H1 (cell line): ENCODE results near the gene FBXL15. TPM values are rescaled to one million over a fixed set of nuclear protein-coding genes. Genes with fewer than 3 reads are reported as not detected.

Source experiments
- CTCF ChIA-PET: fragments of 300-600 bp; sonication (Branson Sonifier 250); formaldehyde crosslinking; loops from one replicate; lab custom pipeline; 2021; ENCODE audit not compliant: partially characterized antibody; lab: Charles Lee
- POLR2A ChIA-PET: fragments of 300-600 bp; sonication (Branson Sonifier 250); formaldehyde crosslinking; loops from one replicate; lab custom pipeline; 2021; ENCODE audit warnings: inconsistent platforms; ENCODE audit not compliant: partially characterized antibody; lab: Charles Lee
- DNase-seq, 2 experiments: peaks; one replicate each; pipeline versions ENCODE4 v3.0.0 to v3.0.0-alpha.2; 2010 to 2022; ENCODE audit warnings: low spot score in 2 of 2, low read depth in 1 of 2, mixed read lengths in 1 of 2
- FAIRE-seq: peaks from 2 replicates; lab custom pipeline; 2011; peaks lifted over from hg19 to GRCh38; lab: Jason Lieb, UNC
- H2AFZ ChIP-seq: 2 replicates; pipeline ENCODE4 v1.8.1; 2012; ENCODE audit warnings: low read length, inconsistent platforms
- H2AK5ac ChIP-seq: 2 replicates; pipeline ENCODE4 v1.6.1; 2013; ENCODE audit warnings: low read depth, low read length
- H2BK120ac ChIP-seq: replicated peaks from 2 replicates; pipeline ENCODE3; 2013; ENCODE audit warnings: low read depth, low read length, inconsistent platforms
- H2BK12ac ChIP-seq: 2 replicates; pipeline ENCODE4 v1.6.1; 2013; ENCODE audit warnings: low read depth, low read length
- H2BK15ac ChIP-seq: 2 replicates; pipeline ENCODE4 v1.6.1; 2013; ENCODE audit warnings: low read length
- H2BK20ac ChIP-seq: 2 replicates; pipeline ENCODE4 v1.6.1; 2013; ENCODE audit warnings: low read length
- H2BK5ac ChIP-seq: 2 replicates; pipeline ENCODE4 v1.6.1; 2013; ENCODE audit warnings: low read depth, low read length
- H3K14ac ChIP-seq: 2 replicates; pipeline ENCODE4 v1.6.1; 2013; ENCODE audit warnings: inconsistent platforms; ENCODE audit not compliant: insufficient read length
- H3K18ac ChIP-seq: 2 replicates; pipeline ENCODE4 v1.6.1; 2013; ENCODE audit warnings: low read length; ENCODE audit errors: extremely low read depth
- H3K23ac ChIP-seq: 2 replicates; pipeline ENCODE4 v1.6.1; 2013; ENCODE audit warnings: inconsistent platforms; ENCODE audit not compliant: insufficient read length
- H3K23me2 ChIP-seq: 2 replicates; pipeline ENCODE4 v1.6.1; 2013; ENCODE audit warnings: low read depth, low read length
- H3K27ac ChIP-seq: 2 replicates; pipeline ENCODE4 v1.6.1; 2011; ENCODE audit warnings: low read depth, low read length, inconsistent platforms
- H3K27me3 ChIP-seq, 4 experiments: replicated peaks in 1 of 4; 1 replicate in 1 of 4; 2 replicates in 3 of 4; pipeline versions ENCODE4 v1.6.1 to v1.8.1; 2011 to 2013; ENCODE audit warnings: low read length in 3 of 4, mild to moderate bottlenecking in 3 of 4, inconsistent platforms in 2 of 4, mixed read lengths in 2 of 4, moderate library complexity in 1 of 4; ENCODE audit not compliant: control insufficient read depth in 3 of 4, insufficient read depth in 3 of 4; ENCODE audit errors: extremely low read depth in 1 of 4
- H3K36me3 ChIP-seq, 4 experiments: 2 replicates each; pipeline versions ENCODE4 v1.6.1 to v1.8.1; 2011 to 2013; ENCODE audit warnings: mild to moderate bottlenecking in 4 of 4, low read length in 3 of 4, moderate library complexity in 2 of 4, control low read depth in 1 of 4, inconsistent platforms in 1 of 4; ENCODE audit not compliant: insufficient read depth in 4 of 4, control insufficient read depth in 2 of 4
- H3K4ac ChIP-seq: replicated peaks from 2 replicates; pipeline ENCODE3; 2013; ENCODE audit warnings: low read length, low read depth, mixed read lengths, inconsistent platforms; ENCODE audit not compliant: insufficient read length
- H3K4me1 ChIP-seq, 4 experiments: replicated peaks in 1 of 4; 1 replicate in 1 of 4; 2 replicates in 3 of 4; pipeline versions ENCODE4 v1.6.1 to v1.8.1; 2011 to 2013; ENCODE audit warnings: low read length in 3 of 4, inconsistent platforms in 2 of 4, mixed read lengths in 1 of 4; ENCODE audit not compliant: insufficient read depth in 4 of 4, control insufficient read depth in 3 of 4
- H3K4me2 ChIP-seq, 2 experiments: 2 replicates each; pipeline versions ENCODE4 v1.6.1 to v1.8.1; 2011 to 2013; ENCODE audit warnings: low read depth in 2 of 2, low read length in 2 of 2, control low read depth in 1 of 2, inconsistent platforms in 1 of 2, mild to moderate bottlenecking in 1 of 2; ENCODE audit not compliant: insufficient read depth in 1 of 2
- H3K4me3 ChIP-seq, 4 experiments: fragments of 200-600, 300-600 bp in 1 of 4; sonication (generic), shearing (Covaris generic), sonication (Bioruptor Twin) in 1 of 4; 2 replicates each; pipeline versions ENCODE4 v1.5.1 to v1.8.1; 2011 to 2016; ENCODE audit warnings: low read length in 4 of 4, low read depth in 3 of 4, control low read depth in 2 of 4, inconsistent platforms in 2 of 4, mild to moderate bottlenecking in 2 of 4, mixed read lengths in 1 of 4, moderate library complexity in 1 of 4; ENCODE audit not compliant: insufficient read depth in 2 of 4; ENCODE audit errors: extremely low read depth in 1 of 4
- H3K56ac ChIP-seq: replicated peaks from 2 replicates; pipeline ENCODE3; 2013; ENCODE audit warnings: low read depth, mild to moderate bottlenecking, mixed read lengths, low read length, inconsistent platforms; ENCODE audit not compliant: insufficient read length
- H3K79me1 ChIP-seq: 2 replicates; pipeline ENCODE4 v1.6.1; 2013; ENCODE audit warnings: low read depth, low read length, control low read depth
- H3K79me2 ChIP-seq, 2 experiments: 2 replicates each; pipeline versions ENCODE4 v1.6.1 to v1.8.1; 2012 to 2013; ENCODE audit warnings: low read length in 2 of 2, mild to moderate bottlenecking in 2 of 2, inconsistent platforms in 1 of 2; ENCODE audit not compliant: insufficient read depth in 2 of 2, control insufficient read depth in 1 of 2
- H3K9ac ChIP-seq, 4 experiments: replicated peaks in 1 of 4; 1 replicate in 1 of 4; 2 replicates in 3 of 4; pipeline versions ENCODE4 v1.6.1 to v1.8.1; 2011 to 2013; ENCODE audit warnings: low read depth in 3 of 4, low read length in 3 of 4, control low read depth in 2 of 4, mild to moderate bottlenecking in 2 of 4, moderate library complexity in 2 of 4, inconsistent platforms in 1 of 4; ENCODE audit errors: extremely low read depth in 1 of 4
- H3K9me3 ChIP-seq, 2 experiments: 2 replicates each; pipeline versions ENCODE4 v1.6.1 to v1.8.1; 2012 to 2013; ENCODE audit warnings: mild to moderate bottlenecking in 2 of 2, moderate library complexity in 2 of 2, control low read depth in 1 of 2, inconsistent platforms in 1 of 2, low read depth in 1 of 2, low read length in 1 of 2, mixed read lengths in 1 of 2; ENCODE audit not compliant: insufficient read depth in 2 of 2
- H4K20me1 ChIP-seq, 2 experiments: replicated peaks in 1 of 2; 2 replicates each; pipeline versions ENCODE3 to v1.8.1; 2011 to 2013; ENCODE audit warnings: inconsistent platforms in 2 of 2, low read length in 2 of 2, mild to moderate bottlenecking in 1 of 2; ENCODE audit not compliant: insufficient read depth in 2 of 2, control insufficient read depth in 1 of 2
- H4K5ac ChIP-seq: 2 replicates; pipeline ENCODE4 v1.6.1; 2013; ENCODE audit warnings: low read length, low read depth, mixed read lengths, inconsistent platforms; ENCODE audit not compliant: insufficient read length
- H4K8ac ChIP-seq: 2 replicates; pipeline ENCODE4 v1.8.0; 2013; ENCODE audit warnings: mild to moderate bottlenecking, moderate library complexity, low read length, inconsistent platforms; ENCODE audit not compliant: insufficient read depth; ENCODE audit errors: extremely low read depth
- H4K91ac ChIP-seq: replicated peaks from 2 replicates; pipeline ENCODE3; 2013; ENCODE audit warnings: low read length, mixed read lengths, inconsistent platforms; ENCODE audit not compliant: insufficient read length
- CBX5 ChIP-seq: fragments of 300-800, 300-1000 bp; sonication (generic); IDR thresholded peaks from 2 replicates; pipeline ENCODE4 v1.7.1; 2016; ENCODE audit warnings: antibody characterized with exemption, low read length, low read depth
- CEBPB ChIP-seq: IDR thresholded peaks from 2 replicates; pipeline ENCODE4 v1.6.1; 2012; ENCODE audit warnings: low read depth, low read length
- CHD2 ChIP-seq: IDR thresholded peaks from 2 replicates; pipeline ENCODE4 v1.6.1; 2012; ENCODE audit warnings: low read length, improper control_type of control experiment
- HDAC6 ChIP-seq: IDR thresholded peaks from one replicate; pipeline ENCODE4 v1.7.1; 2012; ENCODE audit warnings: low read depth, mild to moderate bottlenecking, inconsistent platforms, low read length, moderate library complexity
- KDM4A ChIP-seq: IDR thresholded peaks from one replicate; pipeline ENCODE4 v1.7.1; 2012; ENCODE audit warnings: low read depth, mild to moderate bottlenecking, moderate library complexity, low read length, inconsistent platforms; ENCODE audit not compliant: severe bottlenecking
- RAD21 ChIP-seq, 2 experiments: IDR thresholded peaks in 1 of 2; conservative IDR thresholded peaks in 1 of 2; 2 replicates each; pipeline ENCODE4 v1.6.1; 2011; ENCODE audit warnings: low read depth in 2 of 2, low read length in 2 of 2, improper control_type of control experiment in 1 of 2, inconsistent platforms in 1 of 2, mild to moderate bottlenecking in 1 of 2, moderate library complexity in 1 of 2
- RNF2 ChIP-seq: fragments of 200-900, 300-1000 bp; sonication (generic); IDR thresholded peaks from 2 replicates; pipeline ENCODE4 v1.7.1; 2016; ENCODE audit warnings: borderline replicate concordance, low read depth, mild to moderate bottlenecking, antibody characterized with exemption, low read length; ENCODE audit not compliant: poor library complexity, severe bottlenecking; ENCODE audit errors: missing control alignments
- SIN3A ChIP-seq, 2 experiments: IDR thresholded peaks in 1 of 2; conservative IDR thresholded peaks in 1 of 2; 2 replicates each; pipeline ENCODE4 v1.6.1; 2011 to 2012; ENCODE audit warnings: low read length in 2 of 2, improper control_type of control experiment in 1 of 2, low read depth in 1 of 2, mild to moderate bottlenecking in 1 of 2
- SIRT6 ChIP-seq: IDR thresholded peaks from one replicate; pipeline ENCODE4 v1.7.1; 2012; ENCODE audit warnings: low read length, inconsistent platforms
- SP2 ChIP-seq: IDR thresholded peaks from 2 replicates; pipeline ENCODE4 v1.6.1; 2012; ENCODE audit warnings: mild to moderate bottlenecking, low read length, inconsistent platforms
- SRF ChIP-seq: IDR thresholded peaks from 2 replicates; pipeline ENCODE4 v1.6.1; 2011; ENCODE audit warnings: mild to moderate bottlenecking, low read depth, low read length, moderate library complexity
- TBP ChIP-seq: IDR thresholded peaks from 2 replicates; pipeline ENCODE4 v1.6.1; 2011; ENCODE audit warnings: low read depth, low read length, improper control_type of control experiment
- ZNF274 ChIP-seq: IDR thresholded peaks from 2 replicates; pipeline ENCODE4 v1.7.0; 2012; ENCODE audit warnings: low read length, borderline replicate concordance; ENCODE audit errors: extremely low read depth
- WGBS, 2 experiments: shearing (Covaris generic) in 1 of 2; methylation state at CpG; one replicate each; pipeline versions ENCODE4 v1.1.6 to v1.1.7; 2013 to 2015; ENCODE audit warnings: low lambda C conversion rate in 2 of 2, mixed read lengths in 2 of 2, inconsistent platforms in 1 of 2, low coverage in 1 of 2, missing lambda C conversion rate in 1 of 2; ENCODE audit not compliant: insufficient replicate concordance in 2 of 2, insufficient coverage in 1 of 2, insufficient read length in 1 of 2; ENCODE audit errors: extremely low coverage in 1 of 2, missing lambda C conversion rate in 1 of 2; 5-methylcytosine and 5-hydroxymethylcytosine counted together
- polyA plus RNA-seq, 7 experiments: library from polyadenylated mRNA; depleted of rRNA in 3 of 7; stranded (reverse) in 5 of 7; unstranded in 2 of 7; fragments of >200 nt in 5 of 7; fragments of 200-250 nt in 2 of 7; gene quantifications; 1 replicate in 5 of 7; 2 replicates in 1 of 7; 4 replicates in 1 of 7; pipeline versions ENCODE4 v1.2.1 to v1.2.3, GENCODE V29; 2011 to 2013; ENCODE audit warnings: missing spikeins in 2 of 7, mixed read lengths in 2 of 7
- total RNA-seq: library from RNA; stranded (reverse); fragmentation: NEBNext Ultra II Directional; extraction: Animal tissue kit (Norgen Biotek cat#: 25700); gene quantifications from 2 replicates; pipeline ENCODE4 v1.2.1, GENCODE V29; 2021

FBXL15 gene
- total and polyA plus RNA-seq, 2 of the 8 experiments (the other 6 are each of a cell fraction or from before 2014, with no cell fraction given), result 11.3 to 22.6 TPM

GRCh38 chr10:102389894-102390293, 30.7 kb upstream of the FBXL15 start:
- H2BK5ac ChIP-seq, result no peak overlapping the region
- no peak for FAIRE-seq
- no peak for TF ChIP-seq SRF
- TF ChIP-seq KDM4A, result no peak
- no peak for TF ChIP-seq CHD2
- TF ChIP-seq CEBPB, result no peak
- no peak for TF ChIP-seq RAD21 (IDR thresholded peaks at IDR 0.05 in 1 of 2, conservative IDR thresholded peaks at IDR 0.05 in 1 of 2; ENCODE audit: low read depth in 2 of 2, low read length in 2 of 2)
- no peak for TF ChIP-seq RNF2
- TF ChIP-seq SIN3A (conservative IDR thresholded peaks at IDR 0.05 in 1 of 2, IDR thresholded peaks at IDR 0.05 in 1 of 2; ENCODE audit: low read depth in 1 of 2, low read length in 2 of 2), result no peak
- TF ChIP-seq CBX5, result no peak
- TF ChIP-seq TBP, result no peak
- no peak for TF ChIP-seq HDAC6
- TF ChIP-seq ZNF274, result no peak
- no peak for TF ChIP-seq SIRT6
- TF ChIP-seq SP2, result no peak
- TF ChIP-seq, all 59 proteins: peak for 0
- Histone ChIP-seq H2AFZ (no peak overlapping the region), H4K91ac (no peak overlapping the region), H3K23ac (no peak overlapping the region), H3K36me3 (no peaks in the 10 kb centered on the region), H4K8ac (no peak overlapping the region), H2BK12ac (no peak overlapping the region), H3K14ac (no peak overlapping the region), H3K4ac (no peak overlapping the region), H3K27ac (no peak overlapping the region), H3K4me1 (peaks cover 0 to 9% (median 4%) of the 10 kb centered on the region in 4 experiments; a peak in 5 of 7 replicates), H2AK5ac (no peak overlapping the region), H4K5ac (no peak overlapping the region), H3K4me3 (no peak overlapping the region), H3K9ac (no peak overlapping the region), H3K9me3 (no peaks in the 10 kb centered on the region), H3K79me2 (no peaks in the 10 kb centered on the region), H2BK120ac (no peak overlapping the region), H3K18ac (no peak overlapping the region), H2BK20ac (no peak overlapping the region), H2BK15ac (no peak overlapping the region), H3K4me2 (no peak overlapping the region), H4K20me1 (peaks cover 0 to 8% of the 10 kb centered on the region in 2 experiments), H3K23me2 (peaks cover 6% of the 10 kb centered on the region), H3K27me3 (peaks cover 0 to 18% (median 14%) of the 10 kb centered on the region in 4 experiments; a peak in 6 of 7 replicates), H3K79me1 (no peaks in the 10 kb centered on the region), H3K56ac (no peak overlapping the region)
- POLR2A ChIA-PET, result no interaction called here
- 93% methylated on average over 3 of the region's 3 CpGs; no CpG with 5 or more reads in 1 of the 2 experiments for WGBS, 2 experiments
- DNase-seq, result no peak
- CTCF ChIA-PET, result interaction anchor here (0.6 to 9.0 kb wide), 9 partner anchors 8 to 193 kb away, joined by 3 to 95 read pairs (median 5); no protein-coding TSS in a partner anchor
